NCI-H2227 (cell line): ENCODE measurements around the gene THSD4.
"Not testable (repeated sequence)": the region's sequence is repeated elsewhere in the genome, so short reads cannot be mapped to it uniquely, and the experiment has no call there.

Source experiments
- DNase-seq: peaks from one replicate; lab custom pipeline; 2025; ENCODE audit not compliant: unreplicated experiment; lab: John Stamatoyannopoulos, UW

THSD4 gene

GRCh38 chr15:71290881-71291635 is 175.8 kb downstream of the THSD4 start:
- no peak for DNase-seq

DNA sequence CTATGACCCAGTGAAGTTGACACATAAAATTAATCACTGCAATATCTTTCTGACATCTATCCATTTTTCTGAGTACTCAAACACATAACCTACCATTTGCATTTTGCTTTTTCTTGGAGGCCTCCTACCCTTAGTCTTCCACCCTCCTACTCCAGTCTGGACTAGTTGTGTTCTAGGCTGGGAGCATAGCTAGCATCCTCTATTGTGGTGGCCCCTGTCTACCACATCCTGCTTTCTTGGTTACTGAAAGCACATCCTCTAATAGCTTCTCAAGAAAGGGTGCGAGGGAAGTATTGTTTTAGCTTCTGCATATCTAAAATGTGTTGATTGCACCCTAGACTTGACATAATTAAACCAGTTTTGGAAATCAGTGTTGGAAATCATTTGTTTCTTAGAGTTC is 176.5 kb downstream of the THSD4 start:
- DNase-seq, result no peak

- DNase-seq, result no peak
Observed at GRCh38 chr15:71293723-71294122, 178.5 kb downstream of the THSD4 start.

GRCh38 chr15:71294251-71294910 is 179.1 kb downstream of the THSD4 start:
- DNase-seq, result no peak

DNA sequence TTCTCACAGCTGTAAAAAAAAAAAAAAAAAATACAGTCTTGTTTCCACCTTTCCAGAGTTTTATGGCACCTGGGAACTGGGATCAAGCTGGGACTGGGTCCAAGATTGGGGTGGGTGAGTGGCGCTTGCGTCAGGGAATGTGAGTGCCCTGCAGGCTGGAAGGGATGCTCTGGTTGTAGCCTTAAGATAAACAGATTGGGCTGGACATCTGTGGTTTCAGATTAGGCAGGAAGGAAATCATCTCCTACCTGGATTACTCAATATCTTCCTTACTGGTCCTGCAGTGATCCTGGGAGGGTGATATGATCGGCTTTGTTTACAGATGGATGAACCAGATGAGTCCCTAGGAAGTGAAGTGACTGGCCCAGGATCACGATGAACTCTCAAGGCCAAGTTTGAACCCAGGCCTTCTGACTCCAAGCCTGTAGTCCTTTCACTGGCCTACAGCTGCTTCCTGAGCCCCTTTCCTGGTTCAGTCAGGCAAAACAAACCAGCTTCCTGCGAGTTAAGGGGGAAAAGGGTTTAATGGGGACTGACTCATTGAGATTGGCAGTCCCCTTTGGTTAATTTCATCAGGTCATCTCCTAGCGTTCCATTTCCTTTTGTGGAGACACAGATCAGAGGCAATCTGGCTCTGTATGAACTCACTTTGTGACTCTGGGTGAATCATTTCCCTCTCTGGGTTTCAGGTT is 179.8 kb downstream of the THSD4 start:
- DNase-seq, result no peak

GRCh38 chr15:71295603-71296314 is 180.5 kb downstream of the THSD4 start:
- no peak for DNase-seq

GRCh38 chr15:71296315-71296679 is 181.0 kb downstream of the THSD4 start:
- no peak for DNase-seq

GRCh38 chr15:71301958-71302621 is 186.8 kb downstream of the THSD4 start:
- DNase-seq, result no peak

- no peak for DNase-seq
Observed at GRCh38 chr15:71302861-71303410, 187.7 kb downstream of the THSD4 start.

DNA sequence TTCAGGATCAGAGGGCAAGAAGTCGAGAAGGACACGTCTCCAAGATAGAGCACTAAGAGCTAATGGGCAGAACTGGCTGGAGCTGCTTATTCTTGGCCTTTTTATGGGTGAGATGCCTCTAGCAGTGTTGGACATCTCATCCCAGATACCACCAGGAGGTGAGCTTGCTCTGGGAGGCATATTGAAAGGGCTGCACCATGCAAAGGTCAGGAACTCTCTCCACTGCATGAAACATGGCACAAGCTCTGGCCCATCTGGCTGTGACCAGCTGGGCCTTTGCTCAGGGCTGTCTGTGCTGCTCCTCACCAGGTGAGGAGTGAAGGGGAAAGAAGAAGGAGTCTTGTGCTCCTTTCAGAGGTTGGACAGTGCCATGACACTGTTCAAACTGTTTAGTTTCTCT is 188.7 kb downstream of the THSD4 start:
- DNase-seq, result no peak

DNA sequence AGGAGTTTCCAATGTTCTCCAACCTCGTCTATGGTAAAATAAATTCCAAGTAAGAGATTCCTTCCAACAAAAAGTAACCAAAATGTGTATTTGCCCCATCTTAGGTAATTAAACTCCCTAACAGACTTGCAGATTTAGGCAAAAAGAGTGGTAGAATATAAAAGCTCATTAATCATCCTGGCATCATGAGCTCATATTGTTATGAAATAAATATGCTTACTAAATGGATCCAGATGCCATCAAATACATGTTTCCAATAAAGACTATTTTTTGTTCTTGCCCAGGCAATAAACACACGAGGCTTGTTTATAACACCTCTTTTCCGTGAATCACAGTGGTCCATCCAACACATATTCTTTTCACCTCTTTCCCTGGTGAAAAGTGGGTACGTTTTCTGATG is 189.4 kb downstream of the THSD4 start:
- no peak for DNase-seq

- DNase-seq, result no peak
Observed at GRCh38 chr15:71306538-71306937, 191.3 kb downstream of the THSD4 start.

DNA sequence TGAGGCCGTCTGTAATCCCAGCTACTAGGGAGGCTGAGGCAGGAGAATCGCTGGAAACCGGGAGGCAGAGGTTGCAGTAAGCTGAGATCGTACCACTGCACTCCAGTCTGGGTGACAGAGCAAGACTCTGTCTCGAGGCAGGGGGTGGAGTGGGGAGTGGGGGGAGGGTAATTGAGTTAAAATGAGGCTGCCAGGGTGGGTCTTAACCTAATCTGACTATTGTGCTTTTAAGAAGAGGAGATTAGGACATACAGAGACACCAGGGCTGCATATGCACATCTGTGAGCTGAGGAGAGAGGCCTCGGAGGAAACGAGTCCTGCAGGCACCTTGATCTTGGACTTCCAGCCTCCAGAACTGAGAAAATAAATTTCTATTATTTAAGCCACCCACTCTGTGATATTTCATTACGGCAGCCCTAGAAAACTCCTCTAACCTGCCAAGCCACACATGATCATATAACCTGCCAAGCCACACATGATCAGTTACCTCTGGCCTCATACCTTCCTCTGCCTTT is 197.0 kb downstream of the THSD4 start:
- DNase-seq, result no peak

DNA sequence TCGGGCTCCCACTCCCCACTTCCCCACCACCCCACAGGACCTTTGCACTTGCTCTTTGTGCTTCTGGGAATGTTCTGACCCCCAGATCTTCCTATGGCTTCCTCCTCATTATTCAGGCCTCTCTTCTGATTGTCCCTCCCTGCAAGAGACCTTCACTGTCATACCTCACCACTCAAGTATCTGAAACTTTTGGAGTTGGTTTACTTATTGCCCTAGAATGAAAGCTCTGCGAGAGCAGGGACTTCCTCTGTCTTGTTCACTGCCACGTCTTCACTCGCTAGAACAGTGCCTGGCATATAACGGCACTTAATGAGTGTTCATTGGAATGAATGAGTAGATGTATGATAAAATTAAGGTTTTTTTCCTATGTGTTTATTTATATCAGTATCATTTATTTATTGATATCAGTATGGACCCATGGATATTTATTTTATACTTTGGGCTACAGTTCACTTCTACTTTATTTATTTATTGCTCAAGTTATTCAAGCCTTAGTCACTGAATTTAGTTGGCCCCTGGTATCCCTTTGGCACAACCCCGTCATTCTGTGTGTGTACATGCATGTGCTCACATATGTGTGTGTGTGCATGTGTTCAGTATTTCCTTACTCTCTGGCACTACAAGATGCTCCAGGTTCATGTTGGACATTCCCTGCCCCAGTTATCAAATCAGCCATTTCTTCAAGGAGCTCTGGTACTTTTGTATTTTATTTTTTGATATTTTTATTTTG is 197.6 kb downstream of the THSD4 start:
- no peak for DNase-seq

- no peak for DNase-seq
Observed at GRCh38 chr15:71313806-71314205, 198.5 kb downstream of the THSD4 start.

- no peak for DNase-seq
Observed at GRCh38 chr15:71314956-71315537, 199.8 kb downstream of the THSD4 start.

GRCh38 chr15:71316911-71317310 is 201.6 kb downstream of the THSD4 start:
- no peak for DNase-seq

DNA sequence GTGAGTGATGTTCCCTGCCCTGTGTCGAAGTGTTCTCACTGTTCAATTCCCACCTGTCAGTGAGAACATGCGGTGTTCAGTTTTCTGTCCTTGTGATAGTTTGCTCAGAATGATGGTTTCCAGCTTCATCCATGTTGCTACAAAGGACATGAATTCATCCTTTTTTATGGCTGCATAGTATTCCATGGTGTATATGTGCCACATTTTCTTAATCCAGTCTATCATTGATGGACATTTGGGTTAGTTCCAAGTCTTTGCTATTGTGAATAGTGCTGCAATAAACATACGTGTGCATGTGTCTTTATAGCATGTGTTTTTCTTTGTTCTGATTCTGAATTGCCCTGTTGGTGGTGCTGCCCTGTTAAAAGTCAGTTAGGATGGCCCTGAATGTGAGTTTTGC is 204.2 kb downstream of the THSD4 start:
- DNase-seq, result not testable (repeated sequence)

DNA sequence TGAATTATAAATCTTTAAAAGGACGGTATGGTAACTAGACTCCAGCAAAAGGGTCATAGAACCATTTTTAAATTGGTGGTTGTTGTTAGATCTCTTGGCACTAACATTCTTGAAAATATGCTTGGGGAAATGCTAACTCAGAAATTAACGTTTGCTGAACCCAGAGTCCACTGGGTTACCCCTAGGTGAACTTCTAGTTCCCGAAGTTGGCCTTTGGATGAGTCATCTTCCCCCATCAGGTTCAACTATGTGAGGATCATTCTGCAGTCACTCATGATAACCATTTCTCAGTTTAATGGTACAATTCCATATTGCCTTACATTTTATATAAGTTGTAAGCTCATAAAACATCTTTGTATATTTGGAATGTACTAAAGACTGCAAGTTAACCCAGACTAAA is 204.7 kb downstream of the THSD4 start:
- DNase-seq, result no peak
